ENCODE measurements around the gene ABCC9.

- no peak for TF ChIP-seq POLR2AphosphoS5 (IDR thresholded peaks at IDR 0.05; ENCODE audit: borderline replicate concordance, low read depth, low read length)
- TF ChIP-seq EZH2 (IDR thresholded peaks at IDR 0.05): no peak
These were observed 22.8 kb downstream of the ABCC9 start for GRCh38 chr12:21918456-21918855.
